ENCODE results near the gene AKAP17A. TPM values are rescaled to one million over a fixed set of nuclear protein-coding genes. Genes with fewer than 3 reads are reported as not detected.

AKAP17A gene
- total and polyA plus RNA-seq, 2 of the 8 experiments (the other 6 are each of a cell fraction or from before 2014, with no cell fraction given) = 14.0 to 41.2 TPM

GRCh38 chrX:1576201-1576992 lies 15.0 kb upstream of the AKAP17A start:
- no peaks in the 10 kb centered on the region for H3K79me2 ChIP-seq (ENCODE audit: control insufficient read depth in 1 of 2, insufficient read depth in 2 of 2, low read length in 2 of 2)
- TF ChIP-seq E2F6 (IDR thresholded peaks at IDR 0.05) (no peak), FOSL1 (IDR thresholded peaks at IDR 0.05; ENCODE audit: insufficient read depth, low read depth, low read length) (no peak), CEBPB (IDR thresholded peaks at IDR 0.05; ENCODE audit: low read depth, low read length) (no peak), KDM5A (IDR thresholded peaks at IDR 0.05; ENCODE audit: low read length) (no peak), KDM1A (IDR thresholded peaks at IDR 0.05; ENCODE audit: borderline replicate concordance, low read length) (no peak), SP2 (IDR thresholded peaks at IDR 0.05; ENCODE audit: low read length) (no peak), POLR2AphosphoS5 (IDR thresholded peaks at IDR 0.05; ENCODE audit: low read depth, low read length) (no peak)
- no peaks in the 10 kb centered on the region for H3K36me3 ChIP-seq (ENCODE audit: control insufficient read depth in 2 of 4, insufficient read depth in 4 of 4, low read length in 3 of 4)
- no peak overlapping the region for H2BK15ac ChIP-seq (ENCODE audit: low read length)
- DNase-seq (ENCODE audit: low read depth in 1 of 2, low spot score in 2 of 2) = no peak
- no peak overlapping the region for H2AK5ac ChIP-seq (ENCODE audit: low read depth, low read length)
- no peaks in the 10 kb centered on the region for H3K4me1 ChIP-seq (replicated peaks in 1 of 4; ENCODE audit: control insufficient read depth in 3 of 4, insufficient read depth in 4 of 4, low read length in 3 of 4)
- no peak overlapping the region for H2BK20ac ChIP-seq (ENCODE audit: low read length)
- no peak overlapping the region for H3K27ac ChIP-seq (ENCODE audit: low read depth, low read length)
- no peak overlapping the region for H2BK12ac ChIP-seq (ENCODE audit: low read depth, low read length)
- no peak overlapping the region for H3K23ac ChIP-seq (ENCODE audit: insufficient read length)
- no peak overlapping the region for H4K91ac ChIP-seq (replicated peaks; ENCODE audit: insufficient read length, low read length)
- H3K27me3 ChIP-seq (replicated peaks in 1 of 4; ENCODE audit: control insufficient read depth in 3 of 4, extremely low read depth in 1 of 4, insufficient read depth in 3 of 4, low read length in 3 of 4) = no peaks in the 10 kb centered on the region
- no peak overlapping the region for H3K4ac ChIP-seq (replicated peaks; ENCODE audit: insufficient read length, low read depth, low read length)
- no peak overlapping the region for H3K9ac ChIP-seq (replicated peaks in 1 of 4; ENCODE audit: extremely low read depth in 1 of 4, low read depth in 3 of 4, low read length in 3 of 4)
- H3K14ac ChIP-seq (ENCODE audit: insufficient read length) = no peak overlapping the region
- FAIRE-seq = no peak
- H3K9me3 ChIP-seq (ENCODE audit: insufficient read depth in 2 of 2, low read depth in 1 of 2, low read length in 1 of 2) = peaks cover 0 to 3% of the 10 kb centered on the region in 2 experiments; a peak in 2 of 4 replicates
- H3K4me2 ChIP-seq (ENCODE audit: insufficient read depth in 1 of 2, low read depth in 2 of 2, low read length in 2 of 2) = no peak overlapping the region
- H2BK5ac ChIP-seq (ENCODE audit: low read depth, low read length) = no peak overlapping the region
- no peaks in the 10 kb centered on the region for H3K79me1 ChIP-seq (ENCODE audit: low read depth, low read length)
- H2AFZ ChIP-seq (ENCODE audit: low read length) = no peak overlapping the region
- no peak overlapping the region for H4K5ac ChIP-seq (ENCODE audit: insufficient read length, low read depth, low read length)
- POLR2A ChIA-PET (ENCODE audit: partially characterized antibody) = no interaction called here
- no peak overlapping the region for H3K4me3 ChIP-seq (ENCODE audit: extremely low read depth in 1 of 4, insufficient read depth in 2 of 4, low read depth in 3 of 4, low read length in 4 of 4)
- H3K56ac ChIP-seq (replicated peaks; ENCODE audit: insufficient read length, low read depth, low read length) = peak overlapping the region; percentile 21
- WGBS, 2 experiments (ENCODE audit: extremely low coverage in 1 of 2, insufficient coverage in 1 of 2, insufficient read length in 1 of 2, insufficient replicate concordance in 2 of 2, low coverage in 1 of 2, low lambda C conversion rate in 2 of 2, missing lambda C conversion rate in 1 of 2) = 72% methylated on average over 6 of the region's 6 CpGs; no CpG with 5 or more reads in 1 of the 2 experiments
- H2BK120ac ChIP-seq (replicated peaks; ENCODE audit: low read depth, low read length) = no peak overlapping the region
- peaks cover 22% of the 10 kb centered on the region; the same call in 1 of the 2 replicates for H3K23me2 ChIP-seq (ENCODE audit: low read depth, low read length)
- no peak overlapping the region for H3K18ac ChIP-seq (ENCODE audit: extremely low read depth, low read length)
- no peaks in the 10 kb centered on the region for H4K20me1 ChIP-seq (replicated peaks in 1 of 2; ENCODE audit: control insufficient read depth in 1 of 2, insufficient read depth in 2 of 2, low read length in 2 of 2)
- CTCF ChIA-PET (ENCODE audit: partially characterized antibody) = no interaction called here
- no peak overlapping the region for H4K8ac ChIP-seq (ENCODE audit: extremely low read depth, insufficient read depth, low read length)

Measured in H1 (cell line).